ENCODE results near the gene ATP7A.

Gene ATP7A

GRCh38 chrX:77969538-77969937, 59.0 kb downstream of the ATP7A start, which contains the start of gene PGAM4:
Gene PGAM4, minus strand, starts transcription at chrX:77969638. Its CDS starts 0 bp downstream, at chrX:77969638.
- Histone ChIP-seq H4K91ac (ENCODE audit: low read depth, low read length) (no peak within 1 kb of the TSS), H2AK5ac (ENCODE audit: low read length) (no peak within 1 kb of the TSS), H3K14ac (ENCODE audit: low read length) (no peak within 1 kb of the TSS), H2BK120ac (ENCODE audit: insufficient read depth, low read length, poor library complexity) (no peak within 1 kb of the TSS), H3K9ac (ENCODE audit: low read length) (no peak within 1 kb of the TSS), H3K79me2 (ENCODE audit: control insufficient read depth, insufficient read depth, low read length, poor library complexity) (no peaks in the 10 kb centered on the region), H3K4ac (ENCODE audit: low read depth, low read length) (no peak within 1 kb of the TSS), H3K27ac (ENCODE audit: low read depth, low read length) (no peak within 1 kb of the TSS), H2AFZ (ENCODE audit: insufficient read depth, low read length, poor library complexity) (no peak within 1 kb of the TSS), H3K23ac (ENCODE audit: low read length) (no peak within 1 kb of the TSS), H3K36me3 (ENCODE audit: control insufficient read depth in 1 of 2, insufficient read depth in 2 of 2, low read length in 2 of 2) (no peaks in the 10 kb centered on the region), H3K27me3 (ENCODE audit: insufficient read depth, low read length) (no peaks in the 10 kb centered on the region), H4K8ac (ENCODE audit: low read depth, low read length) (no peak within 1 kb of the TSS), H3K18ac (ENCODE audit: low read length) (no peak within 1 kb of the TSS), H4K12ac (ENCODE audit: low read depth, low read length) (no peak within 1 kb of the TSS), H3K9me3 (ENCODE audit: insufficient read depth, low read depth, low read length) (no peaks in the 10 kb centered on the region), H3K4me1 (ENCODE audit: control insufficient read depth in 1 of 2, insufficient read depth in 2 of 2, low read length in 2 of 2) (no peaks in the 10 kb centered on the region), H3K4me2 (ENCODE audit: low read length) (no peak within 1 kb of the TSS), H3K79me1 (ENCODE audit: low read length) (no peaks in the 10 kb centered on the region), H2BK5ac (ENCODE audit: low read depth, low read length, poor library complexity) (no peak within 1 kb of the TSS), H2BK12ac (ENCODE audit: low read length) (no peak within 1 kb of the TSS), H3K4me3 (ENCODE audit: low read depth, low read length) (no peak within 1 kb of the TSS)
- WGBS (ENCODE audit: extremely low coverage, insufficient coverage, insufficient read length), result no CpG with 5 or more reads among the region's 13 CpGs
- no peak for DNase-seq

- Histone ChIP-seq H3K4me3 (ENCODE audit: low read depth, low read length) (no peak overlapping the region), H2BK120ac (ENCODE audit: insufficient read depth, low read length, poor library complexity) (no peak overlapping the region), H3K79me2 (ENCODE audit: control insufficient read depth, insufficient read depth, low read length, poor library complexity) (no peaks in the 10 kb centered on the region), H3K36me3 (ENCODE audit: control insufficient read depth in 1 of 2, insufficient read depth in 2 of 2, low read length in 2 of 2) (no peaks in the 10 kb centered on the region), H2BK5ac (ENCODE audit: low read depth, low read length, poor library complexity) (no peak overlapping the region), H3K23ac (ENCODE audit: low read length) (no peak overlapping the region), H3K4me1 (ENCODE audit: control insufficient read depth in 1 of 2, insufficient read depth in 2 of 2, low read length in 2 of 2) (no peaks in the 10 kb centered on the region), H3K79me1 (ENCODE audit: low read length) (no peaks in the 10 kb centered on the region), H3K9ac (ENCODE audit: low read length) (no peak overlapping the region), H2BK12ac (ENCODE audit: low read length) (no peak overlapping the region), H3K4ac (ENCODE audit: low read depth, low read length) (no peak overlapping the region), H3K14ac (ENCODE audit: low read length) (no peak overlapping the region), H4K91ac (ENCODE audit: low read depth, low read length) (no peak overlapping the region), H3K18ac (ENCODE audit: low read length) (no peak overlapping the region), H2AFZ (ENCODE audit: insufficient read depth, low read length, poor library complexity) (no peak overlapping the region), H2AK5ac (ENCODE audit: low read length) (no peak overlapping the region), H3K9me3 (ENCODE audit: insufficient read depth, low read depth, low read length) (no peaks in the 10 kb centered on the region), H3K27me3 (ENCODE audit: insufficient read depth, low read length) (no peaks in the 10 kb centered on the region), H3K27ac (ENCODE audit: low read depth, low read length) (no peak overlapping the region), H4K8ac (ENCODE audit: low read depth, low read length) (no peak overlapping the region), H3K4me2 (ENCODE audit: low read length) (no peak overlapping the region), H4K12ac (ENCODE audit: low read depth, low read length) (no peak overlapping the region)
- no CpG with 5 or more reads among the region's 2 CpGs for WGBS (ENCODE audit: extremely low coverage, insufficient coverage, insufficient read length)
- DNase-seq, result peak in 1 of 2 donors; percentile 11
These were observed 65.3 kb downstream of the ATP7A start for GRCh38 chrX:77975755-77976154.

GRCh38 chrX:77977095-77977494, 66.6 kb downstream of the ATP7A start:
- H3K79me1 ChIP-seq (ENCODE audit: low read length), result no peaks in the 10 kb centered on the region
- H3K4me3 ChIP-seq (ENCODE audit: low read depth, low read length), result no peak overlapping the region
- H4K12ac ChIP-seq (ENCODE audit: low read depth, low read length), result no peak overlapping the region
- no peak overlapping the region for H3K18ac ChIP-seq (ENCODE audit: low read length)
- no peak overlapping the region for H4K8ac ChIP-seq (ENCODE audit: low read depth, low read length)
- no peak overlapping the region for H2AFZ ChIP-seq (ENCODE audit: insufficient read depth, low read length, poor library complexity)
- no peak overlapping the region for H3K27ac ChIP-seq (ENCODE audit: low read depth, low read length)
- H3K4me2 ChIP-seq (ENCODE audit: low read length), result no peak overlapping the region
- H2BK5ac ChIP-seq (ENCODE audit: low read depth, low read length, poor library complexity), result no peak overlapping the region
- no peaks in the 10 kb centered on the region for H3K4me1 ChIP-seq (ENCODE audit: control insufficient read depth in 1 of 2, insufficient read depth in 2 of 2, low read length in 2 of 2)
- no peak overlapping the region for H3K4ac ChIP-seq (ENCODE audit: low read depth, low read length)
- H3K23ac ChIP-seq (ENCODE audit: low read length), result no peak overlapping the region
- no peak overlapping the region for H2BK12ac ChIP-seq (ENCODE audit: low read length)
- no peak overlapping the region for H2AK5ac ChIP-seq (ENCODE audit: low read length)
- no peak overlapping the region for H2BK120ac ChIP-seq (ENCODE audit: insufficient read depth, low read length, poor library complexity)
- no peak for DNase-seq
- H4K91ac ChIP-seq (ENCODE audit: low read depth, low read length), result no peak overlapping the region
- H3K9me3 ChIP-seq (ENCODE audit: insufficient read depth, low read depth, low read length), result no peaks in the 10 kb centered on the region
- H3K36me3 ChIP-seq (ENCODE audit: control insufficient read depth in 1 of 2, insufficient read depth in 2 of 2, low read length in 2 of 2), result no peaks in the 10 kb centered on the region
- no peak overlapping the region for H3K14ac ChIP-seq (ENCODE audit: low read length)
- no peaks in the 10 kb centered on the region for H3K27me3 ChIP-seq (ENCODE audit: insufficient read depth, low read length)
- H3K9ac ChIP-seq (ENCODE audit: low read length), result no peak overlapping the region
- no peaks in the 10 kb centered on the region for H3K79me2 ChIP-seq (ENCODE audit: control insufficient read depth, insufficient read depth, low read length, poor library complexity)

GRCh38 chrX:77977518-77977917, 67.0 kb downstream of the ATP7A start:
- no peak overlapping the region for H3K23ac ChIP-seq (ENCODE audit: low read length)
- H3K4me2 ChIP-seq (ENCODE audit: low read length), result no peak overlapping the region
- no peak overlapping the region for H4K8ac ChIP-seq (ENCODE audit: low read depth, low read length)
- H3K36me3 ChIP-seq (ENCODE audit: control insufficient read depth in 1 of 2, insufficient read depth in 2 of 2, low read length in 2 of 2), result no peaks in the 10 kb centered on the region
- H3K27ac ChIP-seq (ENCODE audit: low read depth, low read length), result no peak overlapping the region
- no peaks in the 10 kb centered on the region for H3K9me3 ChIP-seq (ENCODE audit: insufficient read depth, low read depth, low read length)
- no peak overlapping the region for H2AK5ac ChIP-seq (ENCODE audit: low read length)
- no peaks in the 10 kb centered on the region for H3K27me3 ChIP-seq (ENCODE audit: insufficient read depth, low read length)
- WGBS (ENCODE audit: extremely low coverage, insufficient coverage, insufficient read length), result no CpG with 5 or more reads among the region's 1 CpG
- no peak overlapping the region for H4K12ac ChIP-seq (ENCODE audit: low read depth, low read length)
- H2AFZ ChIP-seq (ENCODE audit: insufficient read depth, low read length, poor library complexity), result no peak overlapping the region
- H2BK5ac ChIP-seq (ENCODE audit: low read depth, low read length, poor library complexity), result no peak overlapping the region
- DNase-seq, result no peak
- no peak overlapping the region for H3K14ac ChIP-seq (ENCODE audit: low read length)
- no peak overlapping the region for H4K91ac ChIP-seq (ENCODE audit: low read depth, low read length)
- no peak overlapping the region for H2BK120ac ChIP-seq (ENCODE audit: insufficient read depth, low read length, poor library complexity)
- H3K4me1 ChIP-seq (ENCODE audit: control insufficient read depth in 1 of 2, insufficient read depth in 2 of 2, low read length in 2 of 2), result no peaks in the 10 kb centered on the region
- H3K18ac ChIP-seq (ENCODE audit: low read length), result no peak overlapping the region
- H3K79me1 ChIP-seq (ENCODE audit: low read length), result no peaks in the 10 kb centered on the region
- no peak overlapping the region for H2BK12ac ChIP-seq (ENCODE audit: low read length)
- no peak overlapping the region for H3K9ac ChIP-seq (ENCODE audit: low read length)
- no peaks in the 10 kb centered on the region for H3K79me2 ChIP-seq (ENCODE audit: control insufficient read depth, insufficient read depth, low read length, poor library complexity)
- no peak overlapping the region for H3K4me3 ChIP-seq (ENCODE audit: low read depth, low read length)
- H3K4ac ChIP-seq (ENCODE audit: low read depth, low read length), result no peak overlapping the region
